GM19238 (cell line): ENCODE measurements around the gene RBM8A.

Source experiments
- DNase-seq: peaks from one replicate; pipeline ENCODE4 v3.0.0; 2011; ENCODE audit warnings: low spot score; ENCODE audit not compliant: insufficient read length

The RBM8A gene

GRCh38 chr1:145927063-145927886 lies at the start of gene RBM8A:
RBM8A (minus strand) TSS chr1:145927484; CDS start chr1:145927426, 58 bp downstream.
- peak; percentile 67 for DNase-seq

- no peak for DNase-seq
Measured at GRCh38 chr1:145977016-145977415, 49.7 kb upstream of the RBM8A start.

DNA sequence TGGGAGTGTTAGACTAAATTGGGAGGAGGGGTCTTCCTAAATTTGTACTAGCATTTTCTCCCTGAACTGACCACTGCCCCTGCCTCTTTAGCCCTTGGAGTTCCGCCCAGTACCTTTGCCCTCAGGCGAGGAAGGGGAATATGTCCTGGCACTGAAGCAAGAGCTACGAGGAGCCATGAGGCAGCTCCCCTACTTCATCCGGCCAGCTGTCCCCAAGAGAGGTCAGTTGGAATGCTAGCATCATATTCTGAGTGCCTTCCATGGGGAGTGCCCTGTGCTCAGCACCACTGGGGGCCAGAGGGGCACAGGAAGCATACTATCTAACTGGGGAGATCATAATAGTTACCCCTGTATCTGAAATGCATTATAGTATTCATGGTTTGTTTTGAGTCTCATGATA lies 47.9 kb upstream of the RBM8A start:
- DNase-seq: no peak

DNA sequence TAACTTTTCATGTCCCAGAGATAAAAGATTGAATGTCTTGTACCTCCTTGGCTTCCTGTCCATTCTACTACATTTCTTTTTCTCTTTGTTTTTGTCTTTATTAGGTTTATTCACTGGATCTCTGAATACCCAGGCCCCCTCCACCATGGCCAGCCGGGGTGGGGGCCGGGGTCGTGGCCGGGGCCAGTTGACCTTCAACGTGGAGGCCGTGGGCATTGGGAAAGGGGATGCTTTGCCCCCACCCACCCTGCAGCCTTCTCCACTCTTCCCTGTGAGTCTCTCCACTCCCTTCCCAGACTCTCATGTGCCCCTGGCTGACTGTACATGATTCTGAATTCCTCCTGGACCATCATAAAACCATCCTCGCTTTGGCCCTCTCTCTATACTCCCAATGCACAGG lies 47.4 kb upstream of the RBM8A start:
- no peak for DNase-seq

DNA sequence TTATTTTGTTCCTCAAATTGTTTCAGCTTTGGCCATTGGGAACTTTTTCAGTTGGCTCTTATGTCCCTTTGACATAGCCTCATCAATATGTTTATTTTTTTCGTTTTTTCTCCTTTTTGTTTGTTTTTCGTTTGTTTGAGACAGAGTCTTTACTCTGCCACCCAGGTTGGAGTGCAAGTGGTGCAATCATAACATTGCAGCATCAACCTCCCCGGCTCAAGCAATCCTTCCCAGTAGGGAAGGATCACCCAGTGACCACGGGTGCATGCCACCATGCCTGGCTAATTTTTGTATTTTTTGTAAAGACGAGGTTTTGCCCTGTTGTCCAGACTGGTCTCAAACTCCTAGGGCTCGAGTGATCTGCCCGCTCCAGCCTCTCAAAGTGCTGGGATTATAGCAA lies 45.3 kb upstream of the RBM8A start:
- no peak for DNase-seq

DNA sequence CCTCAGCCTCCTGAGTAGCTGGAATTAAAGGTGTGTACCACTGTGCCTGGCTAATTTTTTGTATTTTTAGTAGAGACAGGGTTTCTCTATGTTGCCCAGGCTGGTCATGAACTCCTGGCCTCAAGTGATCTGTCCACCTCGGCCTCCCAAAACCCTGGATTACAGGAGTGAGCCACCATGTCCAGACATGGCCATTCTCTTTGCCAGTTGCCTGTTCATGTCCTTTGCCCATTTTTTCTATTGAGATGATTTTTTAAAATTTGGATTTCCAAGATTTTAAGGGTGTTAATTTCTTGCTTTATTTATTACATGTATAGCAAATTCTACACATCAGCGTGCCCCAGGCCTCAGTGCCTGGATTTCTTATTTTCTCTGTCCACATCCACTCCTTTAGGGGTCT lies 40.0 kb upstream of the RBM8A start:
- no peak for DNase-seq

DNA sequence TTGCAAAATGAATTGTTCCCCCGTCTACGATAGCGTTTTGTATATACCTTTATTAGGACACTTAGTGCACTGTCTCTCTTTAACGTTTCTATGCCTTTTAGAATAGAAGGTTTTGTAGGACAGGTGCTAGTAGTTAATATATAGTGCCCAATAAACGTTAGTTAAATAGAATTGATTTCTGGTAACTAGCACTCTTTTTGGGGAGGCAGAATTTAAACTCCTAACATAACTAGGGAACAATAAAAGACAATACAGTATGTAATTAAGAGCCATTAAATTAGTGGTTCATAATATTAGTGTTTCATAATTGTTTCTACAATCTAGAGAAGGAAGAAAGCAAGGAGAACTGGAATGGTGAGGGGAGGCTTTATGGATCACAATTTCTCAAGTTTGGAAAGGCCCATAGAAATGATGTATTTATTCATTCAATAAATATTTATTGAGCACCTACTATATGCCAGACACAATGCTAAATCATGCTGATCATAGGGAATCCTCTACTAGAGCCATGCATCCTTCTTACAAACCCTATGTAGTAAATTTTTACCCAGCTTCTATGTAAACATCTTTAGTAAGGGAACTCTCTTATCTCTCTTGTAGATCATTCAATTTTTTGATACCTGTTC lies 37.9 kb upstream of the RBM8A start:
- no peak for DNase-seq

- DNase-seq: peak; percentile 90
Measured at GRCh38 chr1:145964328-145965118, 37.2 kb upstream of the RBM8A start, which contains the start of the genes ANKRD34A and POLR3GL. ANKRD34A (minus strand) TSS chr1:145964575; CDS start chr1:145961759, 2,816 bp downstream. POLR3GL (plus strand) TSS chr1:145964690; CDS start chr1:145974866, 10,176 bp downstream.

GRCh38 chr1:145963265-145964019 lies 36.2 kb upstream of the RBM8A start:
- DNase-seq: no peak

DNA sequence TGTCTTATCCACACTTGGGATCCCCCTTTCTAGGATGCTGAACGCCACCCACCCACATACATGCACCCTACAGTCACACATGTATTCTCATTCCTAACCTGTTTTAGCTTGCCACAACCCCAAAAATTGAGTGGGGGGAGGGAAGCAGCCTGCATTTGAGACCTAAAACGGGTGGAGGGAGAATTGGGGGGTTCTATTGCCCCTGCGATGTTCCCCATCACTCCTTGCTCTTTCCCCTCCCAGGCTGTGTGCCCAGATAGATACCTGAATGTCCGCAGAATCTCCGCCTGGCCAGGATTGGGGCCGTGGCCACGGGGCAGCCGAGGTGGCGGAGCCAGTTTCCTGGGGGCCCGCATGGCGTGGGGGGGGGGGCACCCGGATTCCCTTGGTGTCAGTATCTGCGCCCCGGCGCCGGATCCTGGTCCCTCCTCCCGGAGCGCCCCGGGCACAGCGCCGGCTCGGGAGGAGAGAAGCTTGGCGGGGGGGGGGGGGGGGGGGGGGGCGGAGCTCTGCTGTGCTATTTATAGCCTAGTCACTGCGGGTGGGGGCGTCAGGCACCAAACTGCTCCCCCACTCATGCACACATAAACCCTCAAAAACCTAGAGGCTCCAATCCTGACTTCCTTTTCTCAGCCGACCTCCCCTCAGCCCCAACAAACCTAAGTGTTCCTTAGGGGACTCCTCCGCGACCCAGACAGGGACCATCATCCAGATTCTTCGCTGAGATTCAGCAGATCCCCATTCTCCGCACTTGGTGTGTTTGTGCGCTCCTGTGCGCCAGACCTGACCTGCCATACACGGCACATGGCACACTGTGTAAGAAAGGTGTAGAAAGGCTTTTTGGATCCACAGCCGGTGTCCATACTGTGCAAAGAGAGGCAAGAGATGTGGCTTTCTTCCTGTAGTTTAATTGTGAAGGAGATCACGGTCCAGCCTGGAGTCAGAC lies 35.1 kb upstream of the RBM8A start:
- no peak for DNase-seq

DNA sequence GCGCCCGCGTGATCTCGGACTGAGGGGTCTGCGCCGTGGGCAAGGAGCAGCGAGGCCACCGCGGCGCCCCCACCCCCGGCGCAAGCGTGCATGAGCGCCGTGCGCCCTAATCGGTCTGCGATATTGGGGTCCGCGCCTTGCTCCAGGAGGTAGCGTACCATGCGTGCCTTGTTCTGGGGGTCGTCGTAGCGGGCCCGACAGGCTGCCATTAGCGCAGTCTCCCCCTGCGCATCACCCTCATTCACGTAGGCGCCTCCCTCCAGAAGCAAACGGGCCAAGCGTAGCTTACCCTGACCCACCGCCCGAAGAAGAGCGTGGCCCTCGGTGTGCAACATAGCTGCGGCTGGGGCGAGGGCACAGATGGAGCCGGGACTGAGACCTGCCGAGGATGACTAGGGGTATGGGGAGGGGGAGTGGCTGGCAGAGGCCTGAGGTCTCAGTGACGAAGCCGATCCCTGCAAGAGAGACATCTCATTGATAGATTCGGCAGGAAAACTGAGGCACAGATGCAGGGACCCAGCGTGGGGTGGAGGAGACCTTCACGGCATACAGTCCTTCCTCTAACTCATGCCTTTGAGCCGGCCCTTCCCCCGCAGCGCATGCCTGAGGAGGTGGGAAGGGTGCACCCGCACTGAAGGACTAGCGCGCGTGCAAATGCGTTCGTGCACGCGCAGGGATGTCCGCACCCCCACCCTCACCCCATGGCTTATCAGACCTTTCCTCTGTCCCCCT lies 34.3 kb upstream of the RBM8A start:
- no peak for DNase-seq

GRCh38 chr1:145961109-145961424 lies 33.8 kb upstream of the RBM8A start:
- no peak for DNase-seq

DNA sequence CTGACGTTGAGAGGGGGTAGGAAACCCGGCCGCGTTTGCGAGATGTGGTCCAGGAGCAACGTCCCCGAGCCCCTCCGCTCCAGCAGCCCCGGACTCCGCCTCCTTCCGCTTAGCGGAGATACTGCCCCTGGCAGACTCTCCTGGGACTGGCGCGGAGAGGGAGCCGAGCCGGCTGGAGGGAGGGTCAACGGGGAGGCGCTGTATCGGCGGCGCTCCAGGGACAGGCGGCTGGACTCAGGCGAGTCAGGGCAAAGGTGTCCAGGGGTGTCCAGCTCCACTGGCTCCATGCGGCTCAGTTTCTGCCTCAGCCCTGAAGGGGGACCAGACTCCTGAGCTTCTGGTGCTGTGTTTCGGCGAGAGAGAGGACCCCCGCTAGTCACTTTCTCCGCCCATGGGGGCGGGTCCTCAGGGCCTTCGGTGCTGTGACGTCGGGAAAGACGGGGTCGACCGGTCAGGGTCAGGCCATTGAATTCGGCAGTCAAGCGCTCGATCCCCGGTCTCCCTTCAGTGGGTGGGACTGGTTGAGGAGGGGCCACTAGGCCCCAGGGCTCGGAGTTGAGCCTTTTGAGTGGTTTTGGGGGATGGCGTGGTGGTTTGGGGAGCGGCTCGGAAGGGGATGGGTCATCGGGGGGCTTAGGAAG lies 33.3 kb upstream of the RBM8A start:
- DNase-seq: no peak

- no peak for DNase-seq
Measured at GRCh38 chr1:145959957-145960467, 32.7 kb upstream of the RBM8A start.

DNA sequence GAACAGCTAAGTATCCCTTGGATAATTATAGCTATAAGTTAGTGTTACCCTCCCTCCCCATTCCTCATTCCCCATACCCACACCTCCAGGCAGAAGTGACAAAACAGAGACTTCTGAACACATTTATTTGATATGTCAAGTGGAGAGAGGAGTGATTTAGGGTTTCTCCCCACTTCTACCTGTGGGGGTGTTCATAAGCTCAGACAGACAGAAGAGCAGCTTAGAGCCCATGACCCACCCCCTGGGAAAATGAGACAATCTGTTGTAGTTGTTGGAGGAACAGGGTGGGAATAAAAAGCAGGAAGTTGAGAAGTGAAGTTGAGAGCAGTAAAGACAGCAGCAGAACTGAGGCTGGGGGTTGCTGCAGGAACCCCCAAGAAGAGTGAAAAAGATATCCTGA lies 32.0 kb upstream of the RBM8A start:
- no peak for DNase-seq

DNA sequence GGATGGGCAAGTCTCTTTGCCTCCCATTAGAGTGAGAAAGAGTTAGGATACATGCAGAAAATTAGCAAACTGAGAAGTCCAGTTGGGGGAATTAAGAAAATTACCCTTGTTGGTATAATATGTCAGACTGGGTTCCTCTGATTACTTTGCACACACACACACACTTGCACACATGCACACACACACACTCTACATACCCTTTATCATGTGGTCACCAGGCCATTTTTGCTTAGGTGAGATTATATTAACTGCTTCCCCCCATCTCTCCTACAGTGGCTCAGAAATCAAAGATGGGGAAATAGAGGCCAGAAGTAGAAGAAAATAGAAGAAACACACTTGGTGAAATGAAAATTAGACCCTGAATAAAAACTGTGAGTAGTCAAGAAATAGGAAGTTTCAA lies 31.4 kb upstream of the RBM8A start:
- DNase-seq: no peak

DNA sequence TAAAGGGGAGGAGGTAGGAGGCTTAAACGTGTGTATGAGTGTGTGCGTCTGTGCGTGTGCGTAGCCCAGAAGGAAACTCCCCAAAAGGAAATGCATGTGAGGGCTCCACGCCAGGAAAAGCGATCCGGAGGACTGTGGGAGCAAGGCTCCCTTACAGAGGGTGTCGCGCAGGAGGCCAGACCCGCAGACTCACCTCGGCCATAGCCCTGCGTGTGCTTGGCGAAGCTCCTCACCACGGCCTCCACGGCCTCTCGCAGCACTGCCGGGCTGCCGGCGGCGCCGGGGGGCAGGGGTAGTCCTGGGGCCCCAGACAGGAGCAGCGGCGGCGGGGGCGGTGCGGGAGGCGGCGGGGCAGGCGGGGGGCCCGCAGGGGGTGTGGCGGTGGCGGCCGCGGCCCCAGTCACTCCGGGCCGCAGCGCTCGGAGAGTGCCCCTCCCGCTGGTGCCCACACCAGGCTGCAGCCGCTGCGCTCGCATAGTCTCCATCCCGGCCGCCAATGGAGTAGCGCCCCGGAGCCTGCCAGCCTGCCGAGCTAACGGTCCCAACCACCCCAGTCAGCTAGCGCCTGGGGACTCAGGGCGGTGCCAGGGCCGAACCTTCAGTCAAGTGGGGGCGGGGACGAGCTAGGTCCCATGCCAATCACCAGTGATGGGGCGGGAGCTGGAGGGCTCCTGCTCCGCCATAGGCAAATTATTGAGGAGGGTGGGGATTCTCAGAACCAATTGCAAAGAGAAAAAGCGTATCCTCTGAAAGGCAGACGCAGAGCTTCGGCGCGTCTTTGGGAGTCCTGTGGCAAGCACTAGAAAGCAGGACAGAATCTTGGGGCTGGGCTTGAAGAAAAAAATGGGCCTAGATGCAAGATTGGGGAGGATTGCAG lies 30.4 kb upstream of the RBM8A start, which contains the start of gene LIX1L:
Gene LIX1L (minus strand): TSS at position 575 of the 877 bp plus-strand sequence. CDS start 90 bp downstream, at position 485.
- peak; percentile 92 for DNase-seq
